Measurements from ENCODE around the gene CCDC80. TPM values are rescaled to one million over a fixed set of nuclear protein-coding genes. Genes with fewer than 3 reads are reported as not detected.

The CCDC80 gene
- total and polyA plus RNA-seq, 8 donors = 42.7 to 247 (median 81.4) TPM

DNA sequence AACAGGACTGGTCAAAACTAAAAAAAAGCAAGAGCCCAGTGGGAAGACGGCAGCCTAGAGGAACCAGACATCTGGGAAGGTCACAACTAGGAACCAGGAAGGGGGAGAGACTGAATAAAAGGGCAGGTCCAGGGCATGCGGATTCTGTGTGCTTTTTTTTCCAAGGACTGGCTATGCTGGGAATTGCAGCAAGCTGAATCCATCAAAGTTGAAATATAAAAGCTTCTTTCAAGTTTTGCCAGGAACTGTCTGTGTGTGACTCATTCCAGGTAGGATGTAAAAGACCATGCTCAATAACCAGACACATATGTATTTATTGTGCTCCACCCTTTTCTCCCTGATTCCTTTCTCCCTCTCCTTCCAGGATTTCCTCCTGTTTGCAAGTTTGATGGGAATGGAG is 47.9 kb upstream of the CCDC80 start:
- Histone ChIP-seq H3K4me1 (no peaks in the 10 kb centered on the region), H3K9me3 (no peaks in the 10 kb centered on the region), H3K4me3 (no peak overlapping the region), H3K27me3 (no peaks in the 10 kb centered on the region), H3K36me3 (no peaks in the 10 kb centered on the region), H3K27ac (no peak overlapping the region)
- TF ChIP-seq, protein P1, sequence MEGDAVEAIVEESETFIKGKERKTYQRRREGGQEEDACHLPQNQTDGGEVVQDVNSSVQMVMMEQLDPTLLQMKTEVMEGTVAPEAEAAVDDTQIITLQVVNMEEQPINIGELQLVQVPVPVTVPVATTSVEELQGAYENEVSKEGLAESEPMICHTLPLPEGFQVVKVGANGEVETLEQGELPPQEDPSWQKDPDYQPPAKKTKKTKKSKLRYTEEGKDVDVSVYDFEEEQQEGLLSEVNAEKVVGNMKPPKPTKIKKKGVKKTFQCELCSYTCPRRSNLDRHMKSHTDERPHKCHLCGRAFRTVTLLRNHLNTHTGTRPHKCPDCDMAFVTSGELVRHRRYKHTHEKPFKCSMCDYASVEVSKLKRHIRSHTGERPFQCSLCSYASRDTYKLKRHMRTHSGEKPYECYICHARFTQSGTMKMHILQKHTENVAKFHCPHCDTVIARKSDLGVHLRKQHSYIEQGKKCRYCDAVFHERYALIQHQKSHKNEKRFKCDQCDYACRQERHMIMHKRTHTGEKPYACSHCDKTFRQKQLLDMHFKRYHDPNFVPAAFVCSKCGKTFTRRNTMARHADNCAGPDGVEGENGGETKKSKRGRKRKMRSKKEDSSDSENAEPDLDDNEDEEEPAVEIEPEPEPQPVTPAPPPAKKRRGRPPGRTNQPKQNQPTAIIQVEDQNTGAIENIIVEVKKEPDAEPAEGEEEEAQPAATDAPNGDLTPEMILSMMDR (IDR thresholded peaks at IDR 0.05) = no peak
- no peak for ATAC-seq
- intact Hi-C loops (cut with DNase I) = no loop called here
- DNase-seq = no peak

DNA sequence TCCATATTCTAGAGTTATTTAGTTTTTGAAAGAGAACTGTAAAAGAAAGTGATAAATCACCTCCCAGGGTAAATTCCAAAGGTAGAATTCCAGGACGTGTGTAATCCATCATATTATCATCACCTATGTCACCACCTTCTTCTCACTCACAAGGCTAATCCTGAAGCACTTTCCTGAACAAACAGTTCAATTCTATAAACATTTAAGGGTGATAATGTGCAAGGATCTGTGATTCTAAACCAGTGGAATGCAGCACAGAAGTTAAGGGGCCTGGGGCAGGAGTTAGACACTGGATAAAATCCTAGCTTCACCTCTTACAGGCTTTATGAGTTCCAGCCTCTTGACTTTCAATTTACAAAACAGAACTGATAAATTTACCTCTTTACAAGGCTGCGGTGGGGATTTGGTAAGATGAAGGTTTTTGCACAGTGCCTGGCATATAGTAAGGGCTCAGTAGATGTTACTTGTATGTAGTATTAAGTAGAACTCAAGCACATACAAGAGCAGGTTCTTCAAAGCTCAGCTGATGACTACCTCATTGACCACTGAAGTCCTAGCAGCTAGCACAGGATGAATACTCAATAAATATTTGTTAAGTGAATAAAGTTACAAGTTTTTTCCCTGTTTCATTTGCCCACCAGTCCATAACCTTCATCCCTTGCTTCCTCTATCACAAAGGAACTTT is 47.3 kb upstream of the CCDC80 start:
- Histone ChIP-seq H3K27me3 (no peaks in the 10 kb centered on the region), H3K27ac (no peak overlapping the region), H3K4me1 (no peaks in the 10 kb centered on the region), H3K9me3 (no peaks in the 10 kb centered on the region), H3K4me3 (no peak overlapping the region), H3K36me3 (no peaks in the 10 kb centered on the region)
- intact Hi-C loops (cut with DNase I) = no loop called here
- DNase-seq = no peak
- ATAC-seq = no peak
- TF ChIP-seq, protein P1 (IDR thresholded peaks at IDR 0.05) = no peak

DNA sequence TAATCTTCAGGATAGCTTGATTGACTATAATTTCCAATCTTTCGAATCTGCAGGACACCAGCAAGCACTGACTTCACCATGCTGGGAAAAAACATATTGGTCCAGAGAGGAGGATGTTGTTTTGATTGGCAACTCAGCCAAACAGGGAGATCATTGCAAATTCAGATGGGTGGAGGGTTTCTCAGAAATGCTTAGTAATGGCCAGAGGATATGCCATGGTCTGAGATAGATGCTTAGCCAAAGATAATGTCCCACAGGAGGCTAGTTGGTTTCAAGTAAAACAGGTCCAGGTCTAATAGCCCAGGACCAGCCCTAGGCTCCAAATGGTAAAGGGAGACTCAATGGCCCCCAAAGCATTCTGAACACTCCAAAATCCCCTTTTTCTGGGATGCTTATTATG is 46.7 kb upstream of the CCDC80 start:
- Histone ChIP-seq H3K27me3 (no peaks in the 10 kb centered on the region), H3K27ac (no peak overlapping the region), H3K36me3 (no peaks in the 10 kb centered on the region), H3K4me1 (no peaks in the 10 kb centered on the region), H3K4me3 (no peak overlapping the region), H3K9me3 (no peaks in the 10 kb centered on the region)
- TF ChIP-seq, protein P1 (IDR thresholded peaks at IDR 0.05) = no peak
- intact Hi-C loops (cut with DNase I) = no loop called here
- ATAC-seq (no peak), DNase-seq (no peak)

DNA sequence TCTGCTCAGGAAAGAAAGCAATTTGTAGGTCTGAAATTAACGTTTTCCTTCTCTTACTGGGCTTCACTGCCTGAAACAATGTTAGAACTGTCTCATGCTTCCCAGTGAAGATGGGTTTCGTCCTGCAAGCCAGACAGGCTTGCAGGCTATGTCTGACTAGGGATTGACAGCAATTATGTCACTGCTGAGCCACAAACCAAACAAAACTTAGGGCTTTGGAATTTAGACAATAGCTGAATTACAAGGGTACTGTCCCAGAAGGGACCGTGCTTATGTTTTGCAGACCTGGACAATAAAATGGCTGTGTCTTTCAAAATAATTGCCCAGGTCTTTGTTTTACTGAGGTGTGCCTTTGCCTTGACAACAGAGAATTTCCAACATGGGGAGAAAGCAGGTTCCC is 46.3 kb upstream of the CCDC80 start:
- H3K9me3 ChIP-seq = no peaks in the 10 kb centered on the region
- no peak overlapping the region for H3K27ac ChIP-seq
- H3K36me3 ChIP-seq = no peaks in the 10 kb centered on the region
- no peak for ATAC-seq
- no peak overlapping the region for H3K4me3 ChIP-seq
- no peak for DNase-seq
- TF ChIP-seq, protein P1 (IDR thresholded peaks at IDR 0.05) = no peak
- H3K4me1 ChIP-seq = no peaks in the 10 kb centered on the region
- no peaks in the 10 kb centered on the region for H3K27me3 ChIP-seq
- intact Hi-C loops (cut with DNase I) = no loop called here

DNA sequence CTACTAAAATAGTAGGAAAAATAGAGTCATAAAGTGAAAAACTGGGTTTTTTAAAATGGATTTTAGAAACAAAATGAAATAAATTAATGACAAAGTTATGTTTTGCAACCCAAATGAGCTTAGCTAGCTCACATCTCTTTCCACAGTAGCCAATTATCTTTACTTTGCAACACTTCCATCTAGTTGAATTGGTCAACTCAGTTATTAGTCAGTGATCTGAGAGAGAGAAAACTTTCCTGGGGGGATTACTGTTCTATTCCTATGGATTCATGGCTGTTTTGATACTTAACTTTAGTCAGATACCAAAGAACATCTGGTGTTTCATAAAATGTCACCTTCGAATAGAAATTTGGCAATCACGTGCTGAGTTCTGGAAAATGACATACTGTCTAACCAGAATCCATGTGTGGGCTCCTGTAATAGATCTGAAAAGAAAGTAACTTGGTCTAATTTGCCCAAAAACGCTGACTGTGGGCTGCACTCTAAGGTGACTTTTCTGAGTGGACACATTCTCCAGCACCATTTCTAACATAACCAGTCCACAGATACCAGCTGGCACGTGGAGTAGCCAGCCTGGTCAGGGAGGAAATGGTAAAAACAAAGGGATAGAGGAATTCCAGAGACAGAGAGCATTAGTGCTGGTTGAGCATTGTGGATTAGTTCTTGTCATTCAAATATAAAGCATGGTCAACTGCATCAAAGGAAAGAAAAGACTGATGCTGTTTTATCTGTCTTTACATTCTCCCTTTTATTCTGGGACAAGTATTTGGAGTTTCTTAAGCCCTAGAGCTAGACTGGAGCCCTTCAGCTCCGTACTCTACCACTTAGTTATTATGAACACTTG is 45.2 kb upstream of the CCDC80 start:
- no peak for ATAC-seq
- no peaks in the 10 kb centered on the region for H3K27me3 ChIP-seq
- TF ChIP-seq, protein P1 (IDR thresholded peaks at IDR 0.05) = no peak
- intact Hi-C loops (cut with DNase I) = no loop called here
- no peak overlapping the region for H3K27ac ChIP-seq
- no peaks in the 10 kb centered on the region for H3K36me3 ChIP-seq
- DNase-seq = no peak
- H3K9me3 ChIP-seq = no peaks in the 10 kb centered on the region
- H3K4me3 ChIP-seq = no peak overlapping the region
- no peaks in the 10 kb centered on the region for H3K4me1 ChIP-seq
